HG02970 (cell line): ENCODE results near the gene GPR132.

ENCODE experiments used
- ATAC-seq: cut with Tn5 transposase; IDR thresholded peaks from one replicate; pipeline ENCODE4 v1.9.1; 2021; ENCODE audit warnings: mild to moderate bottlenecking, moderate library complexity, moderate number of reproducible peaks; ENCODE audit not compliant: unreplicated experiment, low FRiP score

The GPR132 gene

DNA sequence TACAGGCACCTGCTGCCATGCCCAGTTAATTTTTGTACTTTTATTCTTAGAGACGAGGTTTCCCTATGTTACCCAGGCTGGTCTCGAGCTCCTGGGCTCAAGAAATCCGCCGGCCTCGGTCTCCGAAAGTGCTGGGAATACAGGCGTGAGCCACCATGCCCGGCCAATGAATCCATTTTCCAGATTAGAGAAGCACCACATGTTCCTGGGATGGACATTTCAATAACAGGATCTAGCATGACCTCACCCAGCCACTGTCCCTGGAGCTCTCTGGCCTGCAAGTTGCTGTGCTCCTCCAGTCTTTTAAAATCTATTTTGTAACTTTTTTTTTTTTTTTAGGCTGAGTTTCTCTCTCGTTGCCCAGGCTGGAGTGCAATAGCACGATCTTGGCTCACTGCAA, 2.2 kb downstream of the GPR132 start:
- ATAC-seq, result no peak

DNA sequence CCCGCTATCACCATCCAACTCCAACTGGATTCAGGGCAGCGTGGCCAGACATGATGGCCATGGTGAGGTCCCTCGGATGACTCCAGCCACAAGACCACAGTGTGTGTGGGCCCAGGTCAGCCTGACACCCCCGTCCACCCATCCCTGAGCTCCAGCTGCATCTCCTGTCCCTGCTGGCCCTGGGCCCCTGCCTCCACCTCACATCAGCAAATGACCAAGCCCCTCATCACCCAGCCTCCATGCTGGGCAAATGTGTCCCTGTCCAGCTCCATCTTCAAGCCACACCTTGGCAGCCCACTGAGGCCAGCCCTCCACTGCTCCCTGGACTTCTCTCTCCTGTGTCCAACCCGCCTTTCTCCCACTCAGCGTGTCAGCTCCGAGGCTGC, 3.2 kb downstream of the GPR132 start:
- no peak for ATAC-seq

DNA sequence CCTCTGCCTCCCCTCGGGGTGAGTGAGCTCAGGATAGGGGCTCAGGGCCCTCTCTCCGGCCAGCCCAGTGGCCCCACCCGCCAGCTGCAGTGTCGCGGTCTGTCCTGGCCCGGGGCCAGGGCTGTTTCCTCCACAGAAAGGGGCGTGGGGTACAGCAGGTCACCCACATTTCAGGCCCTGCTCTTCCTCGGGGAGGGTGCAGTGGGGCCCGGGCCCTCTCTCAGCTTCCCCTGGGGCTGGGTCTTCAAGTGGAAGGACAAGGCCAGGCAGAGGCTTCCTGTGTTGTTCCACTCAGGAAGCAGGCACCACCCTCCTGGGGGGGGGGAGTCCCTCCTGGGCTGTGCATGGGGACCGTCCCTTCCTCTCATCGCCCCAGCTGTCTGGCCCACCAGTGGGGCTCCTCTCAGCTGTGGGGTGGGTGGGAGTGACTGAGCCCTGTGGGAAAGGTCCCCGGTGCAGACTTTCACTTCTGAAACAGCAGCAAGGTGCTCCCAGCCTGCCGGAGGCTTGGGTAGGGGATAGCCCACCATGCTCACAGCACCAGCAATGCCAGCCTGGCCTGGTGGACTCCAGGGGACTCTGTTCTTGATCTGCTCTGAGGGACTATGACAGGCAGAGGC, 3.7 kb downstream of the GPR132 start:
- no peak for ATAC-seq

DNA sequence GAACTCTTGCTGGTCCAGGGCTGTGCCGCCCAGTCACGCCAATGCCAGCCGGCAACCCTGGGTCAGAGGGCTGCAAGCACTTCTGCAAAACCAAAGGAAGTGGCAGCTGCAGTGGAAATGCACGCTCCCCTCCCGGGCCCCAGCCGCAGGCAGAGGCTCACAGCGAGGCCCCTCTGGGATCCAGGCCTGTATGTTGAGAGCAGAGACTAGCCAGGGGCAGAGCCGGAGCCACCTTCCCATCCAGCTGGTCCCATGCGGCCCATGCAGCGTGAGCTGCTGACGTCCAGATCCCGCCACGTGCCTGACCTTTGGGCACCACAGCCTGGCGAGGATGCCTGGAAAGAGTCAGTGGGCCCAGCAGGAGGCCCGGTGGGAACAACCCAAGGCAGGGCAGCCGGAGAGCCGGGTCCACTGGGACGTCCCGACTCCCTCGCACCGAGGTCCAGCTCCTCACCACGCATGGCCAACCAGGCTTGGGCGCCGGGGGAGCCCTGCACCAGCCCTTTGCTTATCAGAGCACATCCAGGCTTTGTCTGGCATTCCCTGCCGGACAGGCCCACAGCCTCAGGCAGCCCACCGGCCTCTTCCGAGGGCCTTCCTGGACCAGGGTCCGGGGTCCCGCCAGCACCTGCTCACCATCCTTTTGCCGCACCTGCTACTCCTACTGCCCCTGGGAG, 4.3 kb downstream of the GPR132 start:
- no peak for ATAC-seq

DNA sequence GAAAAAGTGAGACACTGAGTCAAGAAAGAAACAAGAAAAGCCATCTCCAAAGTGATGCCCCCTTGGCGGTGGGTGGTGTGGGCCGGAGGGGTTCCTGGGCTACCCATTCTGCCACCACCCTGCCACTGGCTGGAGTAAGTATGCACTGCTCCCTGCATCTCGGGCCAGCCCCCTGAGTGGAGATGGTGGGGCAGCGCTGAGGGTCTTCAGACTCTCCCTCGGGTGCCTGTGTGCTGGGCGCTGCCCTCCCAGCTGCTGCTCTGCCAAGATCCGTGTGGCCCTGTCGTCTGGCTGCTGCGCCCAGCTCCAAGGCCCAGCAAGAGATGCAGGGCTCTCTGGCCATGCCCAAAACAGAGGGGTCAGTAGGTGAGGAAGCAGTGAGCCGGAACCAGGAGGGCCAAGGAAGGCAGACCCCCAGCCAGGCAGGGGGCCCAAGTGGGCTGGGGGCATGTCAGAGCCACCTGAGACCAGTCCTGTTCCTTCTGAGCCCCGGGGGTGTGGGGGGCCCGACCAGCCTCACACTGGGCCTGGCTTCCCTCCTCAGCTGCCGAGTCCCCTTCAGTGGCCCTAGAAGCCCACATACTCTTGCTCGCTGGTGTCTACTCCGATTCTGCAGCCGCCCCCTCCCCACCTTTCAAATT, 5.2 kb downstream of the GPR132 start:
- no peak for ATAC-seq

DNA sequence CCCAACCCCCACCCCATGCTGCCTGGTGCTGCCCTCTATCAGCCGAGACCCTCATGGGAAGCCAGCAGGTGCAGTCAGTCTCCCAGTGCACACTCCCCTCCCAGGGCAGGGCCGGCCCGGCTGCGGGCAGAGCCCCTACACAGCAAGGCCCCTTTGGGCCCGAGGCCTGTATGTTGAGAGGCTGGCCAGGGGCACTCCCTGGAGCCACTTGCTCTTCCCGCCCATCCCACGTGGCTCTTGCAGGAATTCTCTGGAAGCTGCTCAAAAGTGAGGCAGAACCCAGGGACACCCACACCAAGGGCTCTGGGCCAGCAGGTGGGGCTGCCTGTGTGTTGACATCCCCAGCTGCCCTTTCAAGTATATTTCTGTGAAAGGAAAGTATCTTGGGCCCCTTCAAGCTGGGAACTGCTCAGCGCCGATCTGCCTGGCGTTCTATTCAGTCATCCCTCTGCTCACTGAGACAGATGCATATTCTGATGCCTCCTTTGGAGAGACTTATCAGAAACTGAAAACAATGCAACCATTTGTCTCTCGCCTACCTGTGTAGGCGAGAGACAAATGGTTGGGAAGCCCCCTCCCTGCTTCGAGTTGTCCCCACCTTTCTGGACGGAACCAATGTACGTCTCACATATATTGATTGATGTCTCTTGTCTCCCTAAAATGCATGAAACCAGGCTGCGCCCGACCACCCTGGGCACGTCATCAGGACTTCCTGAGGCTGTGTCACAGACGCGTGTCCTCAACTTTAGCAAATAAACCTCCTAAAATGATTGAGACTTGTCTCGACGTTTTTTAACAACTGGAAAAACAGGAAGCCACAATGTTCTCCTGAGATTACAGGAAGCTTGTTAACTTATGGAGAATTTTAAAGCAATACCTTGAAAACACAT, 6.0 kb downstream of the GPR132 start:
- ATAC-seq, result no peak

DNA sequence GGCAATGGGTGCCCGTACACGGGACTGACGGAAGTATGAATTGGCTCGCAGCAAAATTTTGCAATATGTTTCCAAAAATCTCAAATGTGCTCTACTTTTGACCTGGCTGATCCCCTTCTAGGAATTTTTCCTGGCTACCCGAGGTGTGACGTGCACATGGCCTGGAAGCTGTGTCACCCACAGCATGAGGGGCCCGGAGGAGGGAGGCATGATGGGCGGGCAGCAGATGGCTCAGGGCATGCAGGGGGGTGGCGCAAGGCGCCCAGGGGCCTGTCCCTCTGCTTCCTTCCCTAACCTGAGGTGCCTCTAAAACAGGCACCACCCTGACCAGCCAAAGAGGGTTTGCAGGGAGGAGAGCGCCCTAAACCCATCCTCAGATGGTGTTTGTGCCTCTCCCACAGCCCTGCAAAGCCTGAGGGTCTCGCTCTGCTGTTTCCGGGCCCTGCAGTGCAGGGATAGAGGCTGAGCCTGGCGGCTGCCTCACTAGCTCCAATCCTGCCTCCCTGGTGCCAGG, 6.7 kb downstream of the GPR132 start:
- no peak for ATAC-seq

DNA sequence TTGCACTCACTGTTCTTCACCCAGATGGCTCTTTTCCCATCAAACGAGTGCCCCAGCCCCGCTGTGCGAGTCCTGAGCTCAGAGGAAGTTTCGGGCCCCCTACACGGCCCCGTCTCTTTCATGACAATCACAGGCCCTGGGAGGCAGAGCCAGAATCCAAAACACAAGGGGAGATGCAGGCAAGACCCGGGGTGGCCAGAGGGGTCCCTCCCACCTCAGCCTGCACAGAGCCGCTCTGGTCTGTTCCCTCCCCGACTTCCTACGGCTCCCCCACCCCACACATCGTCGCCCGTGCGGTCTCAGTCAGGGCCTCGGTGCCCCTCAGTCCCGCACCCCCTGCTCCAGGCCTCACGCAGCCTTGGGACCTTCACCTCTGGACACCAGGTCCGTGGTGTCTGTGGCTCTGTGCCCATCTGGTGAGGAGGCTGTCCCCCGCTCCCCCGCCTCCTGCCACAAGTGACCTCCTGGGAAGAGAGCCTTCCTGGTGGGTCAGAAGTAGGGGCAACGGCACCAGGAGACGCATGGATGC, 8.9 kb downstream of the GPR132 start:
- ATAC-seq, result no peak

DNA sequence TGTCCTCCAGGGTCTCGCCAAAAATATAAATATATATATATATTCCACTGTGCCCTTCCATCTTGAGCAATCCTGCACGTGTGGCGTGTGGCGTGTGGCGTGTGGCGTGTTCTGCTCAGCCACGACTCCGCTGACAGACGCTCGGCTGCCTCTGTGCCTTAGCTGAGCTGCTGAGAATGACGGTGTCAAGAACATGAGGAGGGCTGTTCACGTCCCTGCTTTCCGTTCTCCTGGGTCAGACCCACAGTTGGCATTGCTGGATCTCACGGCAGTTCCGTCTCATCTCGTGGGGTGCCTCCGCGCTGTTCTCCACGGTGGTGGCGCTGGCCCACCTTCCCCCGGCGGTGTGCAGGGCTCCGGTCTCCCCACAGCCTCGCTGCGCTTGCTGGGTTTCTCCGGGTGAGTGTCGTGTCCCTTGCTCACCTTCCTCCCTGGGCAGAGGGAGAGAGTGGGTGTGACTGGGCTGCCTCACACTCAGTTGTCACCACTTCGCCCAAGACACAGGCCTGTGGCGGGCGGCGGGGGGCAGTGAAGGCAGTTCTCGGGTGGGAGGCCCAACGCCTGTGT, 9.4 kb downstream of the GPR132 start:
- ATAC-seq, result no peak

DNA sequence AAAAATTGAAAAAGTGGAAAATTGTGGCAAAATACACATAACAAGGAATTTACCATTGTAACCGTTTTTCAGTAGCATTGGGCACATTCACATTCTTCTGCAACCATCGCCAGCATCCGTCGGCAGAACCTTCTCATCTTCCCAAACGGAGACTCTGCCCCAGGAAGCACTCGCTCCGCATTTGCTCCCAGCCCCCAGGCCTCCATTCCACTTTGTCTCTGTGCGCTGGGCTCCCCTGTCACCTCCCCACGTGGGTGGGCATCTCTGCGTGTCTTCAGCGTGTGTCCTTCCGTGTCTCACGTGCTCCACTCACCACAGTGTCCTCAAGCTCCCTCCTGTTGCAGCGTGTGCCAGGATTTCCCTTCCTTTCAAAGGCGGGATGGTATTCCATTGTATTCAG, 9.9 kb downstream of the GPR132 start:
- ATAC-seq, result no peak

DNA sequence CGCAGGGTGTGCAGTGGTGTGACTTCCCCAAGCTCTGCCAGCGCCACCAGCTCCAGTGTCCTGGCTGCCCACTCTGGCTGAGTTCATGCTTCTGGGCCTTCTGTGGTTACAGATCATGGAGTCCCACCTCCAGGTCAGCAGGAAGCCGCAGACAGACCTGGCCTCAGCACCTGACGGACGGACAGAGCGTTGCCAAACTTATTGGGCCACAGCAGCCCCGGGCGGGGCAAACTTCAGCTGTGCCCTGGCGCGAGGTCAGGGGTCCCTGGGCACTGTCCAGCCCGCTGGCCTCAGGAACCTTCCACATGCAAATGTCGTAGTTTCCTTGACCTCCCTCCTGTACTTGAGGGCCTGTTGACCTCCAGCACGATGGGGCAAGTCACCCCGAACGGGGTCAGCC, 11.2 kb downstream of the GPR132 start:
- no peak for ATAC-seq

DNA sequence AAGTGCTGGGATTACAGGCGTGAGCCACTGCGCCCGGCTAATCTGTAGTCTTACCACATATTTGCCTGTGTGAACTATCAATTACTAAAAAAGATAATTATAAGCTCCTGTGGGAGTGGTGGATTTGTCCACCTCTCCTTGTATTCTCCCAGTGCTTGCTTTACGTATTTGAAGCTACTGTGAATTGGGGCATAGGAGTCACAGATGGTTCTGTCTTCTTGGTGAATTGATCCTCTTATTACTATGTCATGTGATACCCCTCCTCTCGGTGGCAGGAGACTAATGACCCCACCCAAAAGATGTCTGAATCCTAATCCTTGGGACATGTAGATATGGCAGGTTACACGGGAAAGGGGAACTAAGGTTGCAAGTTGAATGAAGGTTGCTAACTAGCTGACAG, 11.8 kb downstream of the GPR132 start:
- ATAC-seq, result no peak

DNA sequence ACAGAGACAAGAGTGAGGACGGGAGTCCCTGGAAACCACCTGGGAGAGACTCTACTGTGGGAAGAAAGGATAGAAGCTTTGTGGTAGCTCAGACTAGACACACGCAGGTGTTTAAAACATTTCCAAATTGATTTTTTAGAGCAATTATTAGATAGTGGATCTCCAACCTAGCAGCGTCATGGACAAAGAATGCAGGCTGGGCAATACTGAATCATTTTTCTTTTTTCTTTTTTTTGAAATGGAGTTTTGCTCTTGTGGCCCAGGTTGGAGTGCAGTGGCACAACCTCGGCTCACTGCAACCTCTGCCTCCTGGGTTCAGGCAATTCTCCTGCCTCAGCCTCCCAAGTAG, 13.1 kb downstream of the GPR132 start:
- ATAC-seq, result no peak

DNA sequence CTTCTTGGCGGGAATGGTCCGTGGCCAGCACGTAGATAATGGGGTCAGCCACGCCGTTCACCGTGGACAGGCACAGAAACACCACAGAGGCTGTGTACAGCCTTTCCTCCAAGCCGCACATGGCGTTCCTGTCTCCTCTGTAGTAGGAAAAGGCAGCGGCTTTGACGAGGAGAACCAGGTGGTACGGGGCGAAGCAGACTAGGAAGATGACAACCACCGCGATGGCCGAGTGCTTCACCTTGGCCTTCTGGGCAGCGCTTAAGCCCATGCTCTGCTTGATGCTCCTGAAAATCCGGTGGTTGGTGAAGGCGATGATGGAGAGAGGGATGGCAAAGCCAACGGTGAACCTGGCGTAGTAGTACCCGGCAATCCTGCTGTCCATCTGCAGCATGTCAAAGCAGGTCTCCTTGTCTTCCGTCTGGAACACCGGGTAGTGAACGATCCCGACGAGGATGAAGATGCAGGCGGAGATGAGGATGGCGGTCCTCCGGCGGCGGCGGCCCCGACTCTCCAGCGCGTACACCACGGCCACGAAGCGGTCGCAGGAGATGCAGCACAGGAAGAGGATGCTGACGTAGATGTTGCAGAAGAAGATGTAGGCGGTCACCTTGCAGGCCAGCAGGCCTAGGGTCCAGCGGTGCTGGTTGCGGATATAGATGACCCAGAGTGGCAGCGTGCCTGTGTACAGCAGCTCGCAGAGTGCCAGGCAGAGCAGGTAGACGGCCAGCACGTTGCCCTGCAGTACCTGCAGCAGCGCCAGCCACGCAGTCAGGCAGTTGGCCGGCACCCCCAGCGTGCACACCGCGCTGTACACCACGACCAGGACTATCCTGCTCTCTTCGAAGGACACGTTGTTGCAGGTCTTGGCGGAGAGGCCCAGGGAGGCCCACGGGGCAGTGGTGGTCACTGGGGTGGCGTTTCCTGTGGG, 13.8 kb downstream of the GPR132 start:
- ATAC-seq, result no peak

DNA sequence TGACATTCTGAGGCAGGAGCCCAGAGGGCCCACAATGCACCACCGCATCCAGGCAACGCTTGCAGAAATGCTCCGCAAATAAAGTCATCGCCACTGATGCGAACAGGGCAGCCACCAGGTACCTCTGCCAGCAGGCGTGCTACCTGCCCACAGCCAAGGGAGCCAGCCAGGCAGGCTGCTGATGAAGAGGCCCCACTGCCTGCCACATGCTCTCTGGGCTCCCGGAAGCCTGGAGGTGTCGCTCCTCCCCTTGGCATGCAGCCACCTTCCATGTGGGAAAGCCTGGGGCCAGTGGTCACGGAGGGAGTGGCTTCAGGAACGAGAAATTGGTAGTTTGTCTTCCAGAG, 14.7 kb downstream of the GPR132 start:
- no peak for ATAC-seq

DNA sequence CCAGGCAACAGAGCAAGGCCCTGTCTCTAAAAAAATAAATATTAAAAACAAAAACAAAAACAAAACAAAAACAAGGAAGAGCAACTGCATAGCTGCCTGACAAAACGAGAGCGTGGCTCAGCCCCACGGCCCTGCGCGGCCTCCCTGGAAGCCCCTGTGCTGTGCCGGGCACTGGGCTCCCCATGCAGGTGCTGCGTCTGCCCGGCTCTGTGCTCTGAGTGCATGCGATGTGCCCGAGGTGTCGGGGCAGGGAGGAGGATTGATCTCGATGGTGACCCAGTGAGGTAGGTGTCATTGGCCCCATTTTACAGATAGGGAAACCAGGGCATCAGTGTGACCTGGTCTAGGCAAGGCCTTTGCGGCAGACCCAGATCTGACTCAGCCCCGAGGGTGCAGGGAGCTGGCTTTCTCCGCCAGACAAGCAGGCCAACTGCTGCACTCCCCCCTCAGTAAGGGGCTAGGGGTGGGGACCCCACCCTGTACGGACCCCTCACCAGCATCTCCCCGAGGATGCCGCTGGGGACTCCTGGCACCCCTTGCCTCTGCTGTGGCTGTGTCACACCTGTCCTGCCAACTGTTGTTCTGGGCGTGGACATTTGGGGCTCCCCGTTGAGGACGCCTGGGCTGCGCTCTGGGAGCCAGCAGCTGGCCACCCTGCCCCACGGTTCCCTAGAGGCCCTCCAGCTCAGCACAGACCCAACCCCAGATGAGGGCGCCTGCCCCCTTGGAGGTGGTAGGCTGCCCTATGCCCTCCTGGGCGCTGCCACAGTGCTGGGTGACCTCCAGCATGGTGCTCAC, 15.3 kb downstream of the GPR132 start:
- no peak for ATAC-seq

DNA sequence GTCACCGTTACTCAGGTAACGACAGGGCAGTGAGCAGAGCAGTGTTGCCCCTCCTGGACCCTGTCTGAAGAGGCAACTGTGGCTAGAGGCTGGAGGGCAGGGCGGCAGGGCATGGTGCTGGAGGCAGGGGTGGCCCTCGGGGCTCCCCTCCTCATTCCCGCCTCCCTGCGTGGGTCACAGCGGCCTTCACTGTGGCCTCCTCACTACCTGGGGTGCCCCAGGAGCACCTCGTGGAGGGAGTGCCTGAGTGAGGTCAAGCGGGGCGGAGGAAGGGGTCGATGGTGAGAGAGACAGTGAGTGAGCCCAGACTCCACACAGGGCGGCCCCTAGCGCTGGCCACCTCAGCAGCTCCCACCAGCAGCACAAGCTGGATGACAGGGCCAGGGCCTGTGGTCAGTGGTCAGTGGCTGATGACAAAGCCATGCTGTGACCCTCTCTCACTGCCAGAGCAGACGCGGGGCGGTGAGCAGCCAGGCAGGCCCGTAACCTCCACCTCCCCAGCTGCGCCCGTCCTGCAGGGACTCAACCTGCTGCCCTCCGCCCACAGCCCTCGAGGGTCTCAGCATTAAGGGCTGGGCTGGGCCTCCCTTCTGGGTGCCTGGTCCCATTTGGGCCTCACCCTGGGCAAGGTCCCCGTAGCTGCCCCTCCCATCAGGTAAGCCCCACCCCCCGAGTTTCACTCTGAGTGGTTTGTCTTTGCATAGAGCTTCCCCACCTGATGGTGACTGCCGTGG, 17.8 kb downstream of the GPR132 start:
- ATAC-seq, result no peak

DNA sequence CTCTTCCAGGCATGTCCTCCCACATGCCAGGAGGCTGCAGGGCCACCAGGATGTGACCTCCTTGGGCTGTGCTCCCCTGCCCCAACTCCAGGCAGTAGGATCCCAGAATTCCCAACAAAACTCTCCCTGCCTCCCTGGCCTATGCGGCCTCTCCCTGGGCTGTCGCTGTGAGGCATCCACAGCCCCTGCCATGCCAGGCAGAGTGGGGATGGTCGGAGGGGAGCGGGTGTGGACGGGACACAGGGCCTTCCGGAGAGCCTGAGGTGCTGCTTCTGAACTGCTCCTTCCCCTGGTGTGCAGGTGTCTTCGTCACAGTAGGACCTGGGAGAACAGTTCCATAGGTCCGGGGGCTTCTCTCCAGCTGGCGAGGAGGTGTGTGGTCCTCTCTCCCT, 18.3 kb downstream of the GPR132 start:
- ATAC-seq, result no peak
